ENCODE measurements around the gene ARMC12. TPM values are rescaled to one million over a fixed set of nuclear protein-coding genes. Genes with fewer than 3 reads are reported as not detected.
A peak's percentile ranks its signal among the peaks of the same experiment; 100 is the strongest.

The ARMC12 gene
- total and polyA plus RNA-seq, 2 of the 13 experiments (the other 11 are each of a cell fraction or from before 2014, with no cell fraction given): 1.3 TPM; not detected in 1

DNA sequence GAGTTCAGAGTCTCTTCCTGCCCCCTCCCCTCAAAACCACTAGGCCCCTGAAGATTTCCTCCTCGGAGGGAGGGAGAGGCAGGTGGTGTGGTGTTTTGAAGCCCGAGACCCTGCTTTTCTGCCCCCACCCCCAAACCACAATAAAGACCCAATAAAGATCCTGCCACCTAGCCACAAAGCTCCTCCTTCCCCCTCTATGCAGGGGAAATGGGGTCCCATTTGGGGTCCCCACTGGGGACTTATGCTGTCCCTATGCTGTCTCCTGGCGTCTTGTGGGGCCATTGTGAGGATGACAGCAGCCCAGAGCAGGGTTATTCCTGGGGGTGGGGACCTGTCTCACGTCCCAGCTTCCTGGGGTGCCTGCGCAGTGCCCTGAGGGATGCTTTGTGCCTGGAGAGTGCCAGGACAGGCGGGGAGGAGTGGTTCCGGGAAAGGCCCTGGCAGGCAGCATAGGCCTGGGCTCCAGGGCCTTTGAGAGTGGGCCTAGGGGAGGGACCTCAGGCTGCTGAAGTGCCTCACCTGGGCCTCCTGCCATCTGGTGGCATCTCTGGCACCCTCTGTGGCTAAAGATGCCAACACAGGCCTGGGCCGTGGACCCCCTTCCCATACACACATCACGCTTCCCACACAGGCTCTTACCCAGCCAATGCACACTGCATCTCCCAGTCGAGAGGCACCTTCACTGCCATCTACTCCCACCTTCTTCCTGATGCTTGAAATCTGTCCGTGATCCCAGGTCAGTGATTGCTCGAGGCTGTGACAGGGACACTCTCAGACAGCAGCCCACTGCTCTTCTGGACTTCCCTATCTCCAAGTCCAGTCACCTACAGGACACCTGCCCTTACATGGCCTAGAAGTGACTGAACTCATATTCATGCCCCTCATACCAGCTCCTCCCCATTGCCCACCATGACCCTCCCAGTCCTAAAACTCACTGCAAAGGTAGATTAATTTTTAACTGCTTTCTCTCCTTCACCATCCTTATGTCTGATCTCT lies 7.9 kb upstream of the ARMC12 start (continued):
- TF ChIP-seq, protein P1, sequence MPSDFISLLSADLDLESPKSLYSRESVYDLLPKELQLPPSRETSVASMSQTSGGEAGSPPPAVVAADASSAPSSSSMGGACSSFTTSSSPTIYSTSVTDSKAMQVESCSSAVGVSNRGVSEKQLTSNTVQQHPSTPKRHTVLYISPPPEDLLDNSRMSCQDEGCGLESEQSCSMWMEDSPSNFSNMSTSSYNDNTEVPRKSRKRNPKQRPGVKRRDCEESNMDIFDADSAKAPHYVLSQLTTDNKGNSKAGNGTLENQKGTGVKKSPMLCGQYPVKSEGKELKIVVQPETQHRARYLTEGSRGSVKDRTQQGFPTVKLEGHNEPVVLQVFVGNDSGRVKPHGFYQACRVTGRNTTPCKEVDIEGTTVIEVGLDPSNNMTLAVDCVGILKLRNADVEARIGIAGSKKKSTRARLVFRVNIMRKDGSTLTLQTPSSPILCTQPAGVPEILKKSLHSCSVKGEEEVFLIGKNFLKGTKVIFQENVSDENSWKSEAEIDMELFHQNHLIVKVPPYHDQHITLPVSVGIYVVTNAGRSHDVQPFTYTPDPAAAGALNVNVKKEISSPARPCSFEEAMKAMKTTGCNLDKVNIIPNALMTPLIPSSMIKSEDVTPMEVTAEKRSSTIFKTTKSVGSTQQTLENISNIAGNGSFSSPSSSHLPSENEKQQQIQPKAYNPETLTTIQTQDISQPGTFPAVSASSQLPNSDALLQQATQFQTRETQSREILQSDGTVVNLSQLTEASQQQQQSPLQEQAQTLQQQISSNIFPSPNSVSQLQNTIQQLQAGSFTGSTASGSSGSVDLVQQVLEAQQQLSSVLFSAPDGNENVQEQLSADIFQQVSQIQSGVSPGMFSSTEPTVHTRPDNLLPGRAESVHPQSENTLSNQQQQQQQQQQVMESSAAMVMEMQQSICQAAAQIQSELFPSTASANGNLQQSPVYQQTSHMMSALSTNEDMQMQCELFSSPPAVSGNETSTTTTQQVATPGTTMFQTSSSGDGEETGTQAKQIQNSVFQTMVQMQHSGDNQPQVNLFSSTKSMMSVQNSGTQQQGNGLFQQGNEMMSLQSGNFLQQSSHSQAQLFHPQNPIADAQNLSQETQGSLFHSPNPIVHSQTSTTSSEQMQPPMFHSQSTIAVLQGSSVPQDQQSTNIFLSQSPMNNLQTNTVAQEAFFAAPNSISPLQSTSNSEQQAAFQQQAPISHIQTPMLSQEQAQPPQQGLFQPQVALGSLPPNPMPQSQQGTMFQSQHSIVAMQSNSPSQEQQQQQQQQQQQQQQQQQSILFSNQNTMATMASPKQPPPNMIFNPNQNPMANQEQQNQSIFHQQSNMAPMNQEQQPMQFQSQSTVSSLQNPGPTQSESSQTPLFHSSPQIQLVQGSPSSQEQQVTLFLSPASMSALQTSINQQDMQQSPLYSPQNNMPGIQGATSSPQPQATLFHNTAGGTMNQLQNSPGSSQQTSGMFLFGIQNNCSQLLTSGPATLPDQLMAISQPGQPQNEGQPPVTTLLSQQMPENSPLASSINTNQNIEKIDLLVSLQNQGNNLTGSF (CRISPR knock-in tag; IDR thresholded peaks at IDR 0.05): 0 out of 2 replicates have a peak, but pooled peaks have one; percentile 35
- TF ChIP-seq SPEN (CRISPR knock-in tag; IDR thresholded peaks at IDR 0.05; ENCODE audit: low read depth) (no peak), U2AF1 (optimal IDR thresholded peaks at IDR 0.05; ENCODE audit: low read depth, low read length) (no peak), EP300 (IDR thresholded peaks at IDR 0.05; ENCODE audit: low read depth in 2 of 2, low read length in 2 of 2) (no peak), EP300 (CRISPR knock-in tag; IDR thresholded peaks at IDR 0.05; ENCODE audit: borderline replicate concordance) (peak; percentile 37; the same call in 1 of the 2 replicates), ZNF205 (CRISPR knock-in tag; IDR thresholded peaks at IDR 0.05) (no peak), RXRB (CRISPR knock-in tag; IDR thresholded peaks at IDR 0.05; ENCODE audit: borderline replicate concordance) (0 out of 2 replicates have a peak, but pooled peaks have one; percentile 12), ZFX (CRISPR knock-in tag; IDR thresholded peaks at IDR 0.05; ENCODE audit: low read depth) (peak; percentile 73), ISX (CRISPR knock-in tag; conservative IDR thresholded peaks at IDR 0.05) (no peak), ZNF414 (CRISPR knock-in tag; IDR thresholded peaks at IDR 0.05) (no peak), ZNF556 (CRISPR knock-in tag; IDR thresholded peaks at IDR 0.05; ENCODE audit: borderline replicate concordance) (no peak), ZNF891 (CRISPR knock-in tag; IDR thresholded peaks at IDR 0.05) (0 out of 2 replicates have a peak, but pooled peaks have one; percentile 84), ZBTB21 (CRISPR knock-in tag; IDR thresholded peaks at IDR 0.05) (no peak), ZNF616 (CRISPR knock-in tag; IDR thresholded peaks at IDR 0.05; ENCODE audit: low read depth) (0 out of 2 replicates have a peak, but pooled peaks have one; percentile 44), MXD1 (CRISPR knock-in tag; IDR thresholded peaks at IDR 0.05) (no peak), HNRNPH1 (optimal IDR thresholded peaks at IDR 0.05; ENCODE audit: low read depth, low read length) (no peak), CTCF (CRISPR knock-in tag; IDR thresholded peaks at IDR 0.05) (peak; percentile 44), ZNF605 (CRISPR knock-in tag; IDR thresholded peaks at IDR 0.05) (0 out of 2 replicates have a peak, but pooled peaks have one; percentile 16), ZNF446 (CRISPR knock-in tag; IDR thresholded peaks at IDR 0.05) (no peak), RFXAP (CRISPR knock-in tag; IDR thresholded peaks at IDR 0.05; ENCODE audit: borderline replicate concordance) (peak; percentile 47; the same call in 1 of the 2 replicates), TEAD2 (CRISPR knock-in tag; IDR thresholded peaks at IDR 0.05) (no peak)

Data from HepG2 (cell line).